HepG2 (cell line): Measurements from ENCODE around the gene PCIF1. TPM values are rescaled to one million over a fixed set of nuclear protein-coding genes. Genes with fewer than 3 reads are reported as not detected.

Experiments used
- ARID2 ChIP-seq: sonication (generic); formaldehyde crosslinking; IDR thresholded peaks from 2 replicates; pipeline ENCODE4 v1.8.1; 2022; ENCODE audit warnings: mild to moderate bottlenecking, missing genetic modification reagents, borderline replicate concordance
- FOSL2 ChIP-seq: sonication (generic); formaldehyde crosslinking; IDR thresholded peaks from 2 replicates; pipeline ENCODE4 v1.4.0; 2020; ENCODE audit warnings: missing genetic modification reagents
- HDAC6 ChIP-seq: fragments of 200-600 bp; sonication (generic); IDR thresholded peaks from 2 replicates; pipeline ENCODE4 v1.7.0; 2017; ENCODE audit warnings: mild to moderate bottlenecking, antibody characterized with exemption, low read length, low read depth
- NCOR1 ChIP-seq: fragments of 200-600 bp; sonication (generic); IDR thresholded peaks from 2 replicates; pipeline ENCODE4 v1.7.0; 2017; ENCODE audit warnings: antibody characterized with exemption, low read length, borderline replicate concordance
- SMARCC2 ChIP-seq: fragments of 450-650 bp; IDR thresholded peaks from 2 replicates; pipeline ENCODE4 v1.6.1; 2017; ENCODE audit warnings: antibody characterized with exemption, mild to moderate bottlenecking
- TAF1 ChIP-seq: sonication (generic); formaldehyde crosslinking; IDR thresholded peaks from 2 replicates; pipeline ENCODE4 v1.4.0; 2020; ENCODE audit warnings: missing genetic modification reagents
- ZBTB38 ChIP-seq: sonication (generic); formaldehyde crosslinking; IDR thresholded peaks from 2 replicates; pipeline ENCODE4 v1.5.1; 2020; ENCODE audit warnings: mild to moderate bottlenecking, missing genetic modification reagents
- ZNF276 ChIP-seq: sonication (generic); formaldehyde crosslinking; IDR thresholded peaks from 2 replicates; pipeline ENCODE4 v1.4.0; 2020; ENCODE audit warnings: mild to moderate bottlenecking, low read depth, missing genetic modification reagents
- ZNF329 ChIP-seq: sonication (generic); formaldehyde crosslinking; IDR thresholded peaks from 2 replicates; pipeline ENCODE4 v1.9.0; 2021; ENCODE audit warnings: low read depth, mild to moderate bottlenecking, missing genetic modification reagents
- ZNF574 ChIP-seq: sonication (generic); formaldehyde crosslinking; IDR thresholded peaks from 2 replicates; pipeline ENCODE4 v1.4.0; 2020; ENCODE audit warnings: missing genetic modification reagents
- polyA plus RNA-seq, 8 experiments: library from polyadenylated mRNA; depleted of rRNA in 3 of 8; stranded (reverse) in 7 of 8; unstranded in 1 of 8; fragments of >200 nt; fragmentation: Illumina TruSeq in 4 of 8; extraction: Trizol in 4 of 8; gene quantifications; 2 replicates each; pipeline versions ENCODE4 v1.2.1 to v1.2.3, GENCODE V29; 2011 to 2016; ENCODE audit warnings: low read depth in 4 of 8, missing spikeins in 1 of 8, mixed read lengths in 1 of 8; ENCODE audit not compliant: insufficient read depth in 1 of 8
- total RNA-seq, 5 experiments: library from RNA; depleted of rRNA; stranded (reverse); fragments of >200 nt; fragmentation: Illumina TruSeq; extraction: Trizol; gene quantifications; 2 replicates each; pipeline ENCODE4 v1.2.3, GENCODE V29; 2016; ENCODE audit warnings: low read depth in 1 of 5
- TF ChIP-seq, protein P1 (sequence below): sonication (generic); formaldehyde crosslinking; IDR thresholded peaks from 2 replicates; pipeline ENCODE4 v1.4.0; 2020; ENCODE audit warnings: missing genetic modification reagents
- TF ChIP-seq, protein P2 (sequence below): IDR thresholded peaks from 2 replicates; pipeline ENCODE4 v1.6.1; 2018; ENCODE audit warnings: missing genetic modification reagents

PCIF1 gene
- total and polyA plus RNA-seq, 2 of the 13 experiments (the other 11 are each of a cell fraction or from before 2014, with no cell fraction given): 20.9 to 24.4 TPM

- TF ChIP-seq NCOR1 (no peak), HDAC6 (peak; percentile 40; the same call in 1 of the 2 replicates), ARID2 (CRISPR knock-in tag) (0 out of 2 replicates have a peak, but pooled peaks have one; percentile 32), TAF1 (CRISPR knock-in tag) (0 out of 2 replicates have a peak, but pooled peaks have one; percentile 3), SMARCC2 (no peak), ZNF574 (CRISPR knock-in tag) (0 out of 2 replicates have a peak, but pooled peaks have one; percentile 3), ZBTB38 (0 out of 2 replicates have a peak, but pooled peaks have one; percentile 29), FOSL2 (CRISPR knock-in tag) (peak; percentile 54), ZNF329 (CRISPR knock-in tag) (no peak), ZNF276 (no peak)
- TF ChIP-seq, protein P1, sequence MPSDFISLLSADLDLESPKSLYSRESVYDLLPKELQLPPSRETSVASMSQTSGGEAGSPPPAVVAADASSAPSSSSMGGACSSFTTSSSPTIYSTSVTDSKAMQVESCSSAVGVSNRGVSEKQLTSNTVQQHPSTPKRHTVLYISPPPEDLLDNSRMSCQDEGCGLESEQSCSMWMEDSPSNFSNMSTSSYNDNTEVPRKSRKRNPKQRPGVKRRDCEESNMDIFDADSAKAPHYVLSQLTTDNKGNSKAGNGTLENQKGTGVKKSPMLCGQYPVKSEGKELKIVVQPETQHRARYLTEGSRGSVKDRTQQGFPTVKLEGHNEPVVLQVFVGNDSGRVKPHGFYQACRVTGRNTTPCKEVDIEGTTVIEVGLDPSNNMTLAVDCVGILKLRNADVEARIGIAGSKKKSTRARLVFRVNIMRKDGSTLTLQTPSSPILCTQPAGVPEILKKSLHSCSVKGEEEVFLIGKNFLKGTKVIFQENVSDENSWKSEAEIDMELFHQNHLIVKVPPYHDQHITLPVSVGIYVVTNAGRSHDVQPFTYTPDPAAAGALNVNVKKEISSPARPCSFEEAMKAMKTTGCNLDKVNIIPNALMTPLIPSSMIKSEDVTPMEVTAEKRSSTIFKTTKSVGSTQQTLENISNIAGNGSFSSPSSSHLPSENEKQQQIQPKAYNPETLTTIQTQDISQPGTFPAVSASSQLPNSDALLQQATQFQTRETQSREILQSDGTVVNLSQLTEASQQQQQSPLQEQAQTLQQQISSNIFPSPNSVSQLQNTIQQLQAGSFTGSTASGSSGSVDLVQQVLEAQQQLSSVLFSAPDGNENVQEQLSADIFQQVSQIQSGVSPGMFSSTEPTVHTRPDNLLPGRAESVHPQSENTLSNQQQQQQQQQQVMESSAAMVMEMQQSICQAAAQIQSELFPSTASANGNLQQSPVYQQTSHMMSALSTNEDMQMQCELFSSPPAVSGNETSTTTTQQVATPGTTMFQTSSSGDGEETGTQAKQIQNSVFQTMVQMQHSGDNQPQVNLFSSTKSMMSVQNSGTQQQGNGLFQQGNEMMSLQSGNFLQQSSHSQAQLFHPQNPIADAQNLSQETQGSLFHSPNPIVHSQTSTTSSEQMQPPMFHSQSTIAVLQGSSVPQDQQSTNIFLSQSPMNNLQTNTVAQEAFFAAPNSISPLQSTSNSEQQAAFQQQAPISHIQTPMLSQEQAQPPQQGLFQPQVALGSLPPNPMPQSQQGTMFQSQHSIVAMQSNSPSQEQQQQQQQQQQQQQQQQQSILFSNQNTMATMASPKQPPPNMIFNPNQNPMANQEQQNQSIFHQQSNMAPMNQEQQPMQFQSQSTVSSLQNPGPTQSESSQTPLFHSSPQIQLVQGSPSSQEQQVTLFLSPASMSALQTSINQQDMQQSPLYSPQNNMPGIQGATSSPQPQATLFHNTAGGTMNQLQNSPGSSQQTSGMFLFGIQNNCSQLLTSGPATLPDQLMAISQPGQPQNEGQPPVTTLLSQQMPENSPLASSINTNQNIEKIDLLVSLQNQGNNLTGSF: no peak
- TF ChIP-seq, protein P2, sequence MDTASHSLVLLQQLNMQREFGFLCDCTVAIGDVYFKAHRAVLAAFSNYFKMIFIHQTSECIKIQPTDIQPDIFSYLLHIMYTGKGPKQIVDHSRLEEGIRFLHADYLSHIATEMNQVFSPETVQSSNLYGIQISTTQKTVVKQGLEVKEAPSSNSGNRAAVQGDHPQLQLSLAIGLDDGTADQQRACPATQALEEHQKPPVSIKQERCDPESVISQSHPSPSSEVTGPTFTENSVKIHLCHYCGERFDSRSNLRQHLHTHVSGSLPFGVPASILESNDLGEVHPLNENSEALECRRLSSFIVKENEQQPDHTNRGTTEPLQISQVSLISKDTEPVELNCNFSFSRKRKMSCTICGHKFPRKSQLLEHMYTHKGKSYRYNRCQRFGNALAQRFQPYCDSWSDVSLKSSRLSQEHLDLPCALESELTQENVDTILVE (CRISPR knock-in tag): 0 out of 2 replicates have a peak, but pooled peaks have one; percentile 24
Measured at GRCh38 chr20:45918779-45919537, 15.5 kb upstream of the PCIF1 start (continued).
